RCC 7860 (cell line): ENCODE data around the gene OTOP2.
"Not testable (repeated sequence)": the region's sequence is repeated elsewhere in the genome, so short reads cannot be mapped to it uniquely, and the experiment has no call there.

ENCODE experiments used
- DNase-seq: peaks from one replicate; pipeline ENCODE4 v3.0.0-alpha.2; 2015; ENCODE audit warnings: low spot score
- FAIRE-seq: peaks from 2 replicates; lab custom pipeline; 2012; peaks lifted over from hg19 to GRCh38; lab: Jason Lieb, UNC

Gene OTOP2

DNA sequence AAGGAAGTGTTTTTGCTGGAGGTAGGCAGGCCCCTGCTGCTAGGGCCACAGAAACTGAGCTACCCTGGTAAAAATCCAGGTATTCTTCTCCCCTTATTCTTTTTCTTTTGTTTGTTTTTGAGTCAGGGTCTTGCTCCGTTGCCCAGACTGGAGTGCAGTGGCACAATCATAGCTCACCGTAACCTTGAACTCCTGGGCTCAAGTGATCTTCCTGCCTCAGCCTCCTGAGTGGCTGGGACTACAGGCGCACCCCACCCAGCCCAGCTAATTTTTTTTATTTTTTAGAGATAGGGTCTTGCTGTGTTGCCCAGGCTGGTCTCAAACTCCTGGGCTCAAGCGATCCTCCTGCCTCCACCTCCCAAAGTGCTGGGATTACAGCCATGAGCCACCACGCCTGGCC lies 45.4 kb downstream of the OTOP2 start:
- not testable (repeated sequence) for FAIRE-seq, DNase-seq

DNA sequence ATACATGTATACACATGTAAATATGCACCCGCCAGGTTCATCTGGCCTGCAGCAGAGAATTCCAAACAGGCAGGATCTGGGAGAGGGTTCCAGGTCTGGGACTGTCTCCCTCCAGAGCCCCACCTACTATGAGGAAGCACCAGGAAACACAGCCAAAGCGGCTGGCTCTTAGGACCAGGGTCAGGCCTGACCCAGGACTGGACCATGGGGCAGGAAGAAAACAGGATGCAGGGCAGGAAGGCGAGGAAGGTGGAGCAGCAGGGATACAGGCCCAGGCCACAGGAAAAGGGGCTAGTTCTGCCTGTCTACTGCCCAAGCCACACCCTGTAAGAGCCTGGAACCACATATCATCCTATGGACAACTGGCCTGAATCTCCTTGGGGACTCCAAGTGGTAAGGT lies 46.3 kb downstream of the OTOP2 start:
- DNase-seq (no peak), FAIRE-seq (no peak)

DNA sequence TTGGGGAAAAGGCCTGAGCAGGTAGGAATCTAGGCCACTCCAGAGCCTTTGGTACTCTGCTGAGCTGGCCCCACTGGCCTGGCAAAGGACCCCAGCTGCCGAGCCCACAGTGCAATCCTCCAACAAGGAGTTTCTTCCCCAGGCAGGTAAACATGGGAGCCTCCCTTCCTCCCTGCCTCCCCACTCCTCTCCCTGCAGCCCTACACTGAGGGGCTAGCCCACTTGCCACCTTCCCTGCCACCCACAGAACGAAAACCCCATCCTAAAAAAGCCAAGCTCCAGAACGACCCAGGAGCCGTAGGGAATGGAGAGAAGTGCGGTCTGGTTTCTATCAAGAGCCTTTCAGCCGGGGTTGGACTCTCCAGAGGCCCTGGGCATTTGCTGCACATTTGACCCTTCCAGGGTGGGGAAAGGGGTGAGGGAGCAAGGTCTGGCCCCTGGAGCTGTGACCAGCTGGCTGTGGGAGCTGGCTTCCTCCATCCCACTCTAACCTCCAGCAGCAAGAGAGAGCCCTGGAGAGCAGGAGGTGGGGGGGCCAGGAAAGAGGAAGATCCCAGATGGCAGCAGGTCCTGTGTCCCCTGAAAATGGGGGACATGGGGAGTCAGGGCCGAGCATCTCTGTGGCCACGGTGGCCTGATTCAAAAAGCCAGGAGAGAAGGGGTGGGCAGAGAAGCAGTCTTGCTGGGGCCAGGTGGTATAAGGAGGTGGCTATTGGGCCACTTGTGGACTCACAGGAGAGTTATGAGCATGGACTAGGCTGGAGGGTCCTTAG lies 47.2 kb downstream of the OTOP2 start:
- FAIRE-seq = no peak

DNA sequence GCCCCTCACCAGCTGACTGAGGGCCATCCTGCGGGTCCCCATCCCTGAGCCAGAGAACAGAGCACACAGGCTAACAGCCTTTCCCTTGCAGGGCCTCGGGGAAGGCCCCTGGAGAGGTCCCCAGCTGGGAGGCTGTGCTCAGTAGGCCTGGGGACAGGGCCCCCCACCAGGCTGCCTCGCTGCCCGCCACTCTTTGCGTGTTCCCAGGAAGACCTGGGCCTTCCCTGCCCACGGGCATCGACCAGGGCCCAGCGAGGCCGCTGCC lies 47.7 kb downstream of the OTOP2 start:
- FAIRE-seq = no peak
- no peak for DNase-seq

More for the DNA sequence above, 47.2 kb downstream of the OTOP2 start:
- DNase-seq = no peak

DNA sequence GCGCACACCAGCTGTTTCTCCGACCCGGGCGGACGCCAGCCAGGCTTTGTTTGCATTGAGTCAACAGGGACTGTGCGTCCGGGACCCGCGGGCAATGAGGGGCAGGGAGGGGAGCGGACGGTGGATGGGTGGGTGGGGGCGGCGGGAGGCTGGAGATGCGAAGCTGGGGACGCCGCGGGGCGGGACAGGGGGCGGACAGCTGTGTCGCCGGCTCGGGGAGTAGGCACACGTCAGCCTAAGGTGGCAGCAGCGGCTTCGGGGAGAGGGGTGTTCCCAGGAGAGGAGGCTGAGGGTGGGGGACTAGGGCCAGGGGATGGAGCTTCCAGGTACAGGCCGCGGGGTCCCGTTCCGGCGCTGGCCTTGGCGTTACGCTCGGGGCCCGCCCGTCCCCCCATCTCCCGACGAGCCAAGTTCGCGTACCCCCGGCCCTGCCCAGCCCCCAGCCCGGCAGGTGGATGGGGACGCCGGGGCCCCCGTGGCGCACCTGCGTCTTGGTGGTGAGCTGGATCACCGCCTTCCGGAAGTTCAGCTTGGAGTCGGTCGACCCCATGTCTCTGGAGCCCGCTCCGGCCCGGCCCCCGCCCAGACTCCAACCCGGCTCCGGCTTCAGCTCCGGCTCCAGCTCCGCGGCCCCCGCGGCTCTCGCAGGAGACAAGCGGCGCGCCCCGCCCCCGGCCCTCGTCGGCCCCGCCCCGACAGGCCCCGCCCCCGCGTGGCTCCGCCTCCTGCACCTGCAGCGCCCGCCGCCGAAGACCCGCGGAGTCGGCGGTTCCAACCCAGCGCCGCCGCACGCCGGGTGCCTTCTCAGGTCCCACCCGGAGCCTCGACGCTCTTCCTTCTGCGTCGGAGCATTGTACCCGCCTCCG lies 48.3 kb downstream of the OTOP2 start, which contains the start of gene HID1:
TSS of gene HID1 (minus strand) at position 653 of the 866 bp plus-strand sequence. CDS start at position 550, 103 bp downstream.
- FAIRE-seq (no peak), DNase-seq (no peak)

DNA sequence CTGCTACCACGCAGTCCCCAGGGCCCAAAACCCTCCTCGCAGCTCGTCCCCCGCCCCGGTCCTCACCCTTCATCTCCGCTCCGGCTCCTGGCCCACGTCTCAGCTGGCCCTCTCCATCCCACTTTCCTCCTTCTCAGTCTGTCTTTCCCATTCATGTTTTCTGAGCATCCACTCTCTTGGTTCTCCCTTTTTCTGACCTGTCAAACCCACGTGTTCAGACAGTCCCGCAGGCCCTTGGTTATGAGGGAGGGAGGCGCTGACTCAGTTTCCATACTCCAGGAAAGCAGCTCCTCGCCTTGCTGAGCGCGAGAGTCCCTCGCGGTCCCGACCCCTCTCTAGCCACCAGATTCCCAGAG lies 48.9 kb downstream of the OTOP2 start:
- DNase-seq (no peak), FAIRE-seq (no peak)

DNA sequence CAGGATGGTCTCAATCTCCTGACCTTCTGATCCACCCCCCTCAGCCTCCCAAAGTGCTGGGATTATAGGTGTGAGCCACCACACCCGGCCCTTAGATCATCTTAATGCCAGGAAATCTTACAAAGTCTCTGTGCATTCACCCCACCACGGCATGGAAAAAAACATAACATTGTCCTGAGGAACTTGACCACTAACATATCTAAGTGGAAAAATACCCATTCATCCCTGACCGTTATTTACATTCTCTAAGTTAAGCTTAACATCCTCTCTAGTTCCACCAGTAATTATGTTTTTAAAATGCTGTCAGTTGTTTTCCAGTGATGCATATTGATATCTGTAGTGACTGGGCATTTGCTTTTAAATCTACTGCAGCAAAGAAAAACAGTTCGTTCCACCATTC lies 51.9 kb downstream of the OTOP2 start:
- DNase-seq (no peak), FAIRE-seq (no peak)

DNA sequence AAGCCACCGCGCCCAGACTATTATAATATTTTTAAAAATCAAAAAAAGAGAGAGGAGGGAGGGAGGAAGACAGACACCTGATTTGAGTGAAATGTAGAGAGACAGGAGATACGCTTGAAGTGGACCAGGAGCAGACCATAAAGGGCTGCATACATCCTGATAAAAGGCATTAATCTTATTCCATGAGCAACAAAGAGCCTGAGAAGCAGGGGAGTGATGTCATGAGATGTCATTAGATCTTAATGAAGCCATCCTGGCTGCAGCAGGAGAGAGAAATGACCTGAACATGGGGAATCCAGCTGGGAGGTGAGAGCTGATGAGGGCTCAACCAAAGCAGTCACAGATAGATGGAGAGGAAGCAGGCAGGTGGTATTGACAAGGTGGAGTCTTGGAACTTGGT lies 53.7 kb downstream of the OTOP2 start:
- FAIRE-seq (no peak), DNase-seq (no peak)

DNA sequence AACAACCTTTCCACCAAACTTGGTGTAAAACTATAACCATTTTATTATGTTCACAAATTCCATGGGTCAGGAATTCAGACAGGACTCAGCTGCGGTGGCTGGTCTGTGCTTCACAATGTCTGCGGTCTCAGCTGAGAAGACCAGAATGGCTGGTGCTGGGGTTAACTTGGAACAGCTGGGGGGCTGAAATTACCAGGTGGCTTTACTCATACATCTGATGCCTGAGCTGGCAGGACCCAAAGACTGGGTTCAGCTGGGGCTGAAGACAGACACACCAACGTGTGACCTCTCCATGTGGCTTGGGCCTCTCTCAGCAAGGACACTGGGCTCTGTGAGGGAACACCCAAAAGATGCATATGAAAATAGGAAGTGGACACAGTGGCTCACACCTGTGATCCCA lies 54.2 kb downstream of the OTOP2 start:
- DNase-seq (no peak), FAIRE-seq (no peak)

DNA sequence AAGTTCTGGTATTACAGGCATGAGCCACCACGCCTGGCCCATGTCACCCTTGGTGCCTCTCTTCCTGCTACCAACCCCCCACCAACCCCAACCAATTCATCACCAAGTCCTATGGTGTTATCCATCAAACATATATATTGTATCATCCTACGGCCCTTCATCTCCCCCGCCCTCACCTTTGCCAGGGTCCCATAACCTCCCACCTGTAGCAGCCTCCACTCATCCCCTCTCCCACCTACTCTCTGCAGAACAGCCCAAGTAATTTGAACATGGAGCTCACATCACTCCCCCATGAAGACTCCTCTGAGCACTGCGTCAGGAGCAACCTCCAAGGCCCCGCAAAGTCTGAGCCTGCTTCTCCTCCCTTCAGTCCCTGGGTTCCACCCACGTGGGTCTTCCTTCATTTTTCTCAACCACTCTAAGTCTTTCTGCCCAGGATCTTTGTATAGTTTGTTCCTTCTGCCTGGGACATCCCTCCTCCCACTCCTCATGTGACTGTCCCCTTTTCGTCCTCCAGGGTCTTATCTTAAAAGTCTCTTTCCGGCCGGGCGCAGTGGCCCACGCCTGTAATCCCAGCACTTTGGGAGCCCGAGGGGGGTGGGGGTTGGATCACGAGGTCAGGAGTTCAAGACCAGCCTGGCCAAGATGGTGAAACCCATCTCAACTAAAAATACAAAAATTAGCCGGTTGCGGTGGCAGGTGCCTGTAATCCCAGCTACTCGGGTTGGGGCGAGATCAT lies 55.5 kb downstream of the OTOP2 start:
- no peak for FAIRE-seq
- DNase-seq = no peak

DNA sequence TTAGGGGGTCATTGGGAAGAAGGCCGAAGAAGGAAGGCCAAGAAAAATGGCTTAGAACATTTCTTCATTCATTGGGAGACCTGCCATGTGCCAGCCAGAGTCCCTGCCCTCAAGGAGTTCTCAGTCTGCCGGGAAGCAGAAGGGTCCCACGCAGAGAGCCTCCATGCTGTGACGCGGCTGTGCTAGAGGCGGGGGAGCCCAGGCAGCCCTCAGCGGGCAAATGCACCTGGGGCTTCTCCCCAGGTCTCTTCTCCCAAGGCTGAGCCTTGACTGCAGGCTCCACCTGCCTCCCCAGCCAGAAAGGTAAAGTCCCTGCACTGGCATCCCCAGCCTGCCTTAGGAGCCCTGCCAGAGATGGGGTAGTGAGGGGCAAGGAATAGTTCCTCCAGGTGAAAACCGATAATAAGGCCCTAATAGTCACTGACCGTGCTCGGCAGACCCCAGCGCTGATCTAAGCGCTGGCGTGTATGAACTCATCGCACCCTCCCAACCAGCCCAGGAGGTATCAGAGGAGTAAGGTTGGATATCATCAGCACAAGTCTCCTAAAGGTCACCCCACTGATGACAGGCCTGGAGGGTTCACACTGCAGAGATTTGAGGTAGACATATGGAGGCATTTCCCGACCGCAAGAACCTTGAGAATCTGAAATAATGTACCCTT lies 57.4 kb downstream of the OTOP2 start:
- FAIRE-seq (no peak), DNase-seq (no peak)

DNA sequence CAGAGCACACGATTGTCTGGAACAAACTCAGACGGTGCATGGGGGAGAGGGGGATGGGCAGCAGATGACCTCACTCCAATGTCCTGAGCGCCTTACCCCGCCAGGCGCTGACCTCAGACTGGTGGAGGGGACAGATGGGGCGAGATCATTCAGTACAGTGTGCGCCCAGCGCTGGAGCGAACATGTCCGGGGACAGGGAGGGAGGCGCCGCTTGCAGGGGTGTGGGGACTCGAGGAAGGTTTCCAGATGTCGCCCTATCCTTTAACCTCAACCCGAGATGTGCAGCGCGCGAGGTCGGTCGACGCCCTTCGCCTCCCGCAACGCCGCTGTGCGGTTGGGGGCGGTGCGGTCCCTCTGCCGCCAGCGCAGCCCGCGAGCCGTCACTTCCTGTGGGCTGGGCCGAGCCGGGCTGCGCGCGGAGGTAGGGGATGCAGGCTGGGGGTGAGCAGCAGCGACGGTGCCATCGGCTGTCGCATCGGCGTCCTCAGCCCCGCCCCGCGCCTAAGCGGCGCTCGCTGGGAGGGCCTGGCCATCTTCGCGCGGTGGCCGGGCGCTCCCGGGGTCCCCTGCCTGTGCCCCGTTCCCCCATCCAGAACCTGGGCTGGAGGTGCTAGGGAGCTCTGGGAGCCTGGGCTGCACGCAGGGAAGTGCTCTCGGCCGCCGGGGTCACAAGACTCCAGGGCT lies 58.0 kb downstream of the OTOP2 start:
- DNase-seq (peak; percentile 69), FAIRE-seq (no peak)

DNA sequence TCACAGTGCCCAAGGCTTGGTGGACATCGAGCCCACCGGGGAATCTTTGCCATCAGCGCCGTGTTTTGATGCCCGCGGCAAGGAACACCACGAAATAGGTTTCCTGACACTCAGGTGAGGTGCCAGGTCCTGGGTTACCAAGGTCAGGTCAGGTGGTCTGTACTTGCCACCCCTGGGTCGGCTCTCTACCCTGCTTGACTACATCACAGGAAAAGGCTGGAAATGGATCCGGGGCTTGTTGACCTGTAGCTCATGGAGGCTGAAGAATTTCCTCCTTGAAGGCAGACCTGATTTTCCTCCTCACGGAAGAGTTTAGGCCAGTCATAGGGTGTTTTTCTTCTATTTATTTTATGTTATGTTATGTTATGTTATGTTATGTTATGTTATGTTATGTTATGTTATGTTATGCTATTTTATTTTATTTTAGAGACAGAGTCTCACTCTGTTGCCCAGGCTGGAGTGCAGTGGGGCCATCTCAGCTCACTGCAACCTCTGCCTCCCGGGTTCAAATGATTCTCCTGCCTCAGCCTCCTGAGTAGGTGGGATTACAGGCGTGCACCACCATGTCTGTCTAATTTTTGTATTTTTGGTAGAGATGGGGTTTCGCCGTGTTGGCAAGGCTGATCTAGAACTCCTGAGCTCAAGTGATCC lies 58.7 kb downstream of the OTOP2 start:
- peak; percentile 5 for DNase-seq
- FAIRE-seq = not testable (repeated sequence)
